ENCODE results near the gene GAB2. TPM values are rescaled to one million over a fixed set of nuclear protein-coding genes. Genes with fewer than 3 reads are reported as not detected.

GAB2 gene
- polyA plus RNA-seq, 3 donors, result 2.8 to 39.4 (median 4.4) TPM

- Histone ChIP-seq H2AFZ (ENCODE audit: insufficient read depth, low read depth, low read length, poor library complexity, severe bottlenecking) (no peak overlapping the region), H3K9me3 (replicated peaks in 1 of 2; ENCODE audit: control insufficient read depth in 1 of 2, insufficient read depth in 1 of 2, low read length in 2 of 2) (no peaks in the 10 kb centered on the region), H3K4me2 (replicated peaks; ENCODE audit: extremely low read depth, low read length, poor library complexity, severe bottlenecking) (no peak overlapping the region), H4K20me1 (ENCODE audit: insufficient read depth, low read length) (no peaks in the 10 kb centered on the region), H3K36me3 (replicated peaks in 1 of 2; ENCODE audit: control insufficient read depth in 1 of 2, insufficient read depth in 2 of 2, low read length in 2 of 2) (peaks cover 0 to 6% of the 10 kb centered on the region in 2 donors), H3K27ac (ENCODE audit: low read depth in 1 of 2, low read length in 2 of 2) (no peak overlapping the region), H3K79me2 (ENCODE audit: insufficient read depth, low read length) (no peaks in the 10 kb centered on the region), H3K9ac (ENCODE audit: insufficient read depth, low read length, poor library complexity, severe bottlenecking) (no peak overlapping the region), H3K27me3 (ENCODE audit: control insufficient read depth in 2 of 2, insufficient read depth in 2 of 2, low read length in 2 of 2) (no peaks in the 10 kb centered on the region), H3K4me1 (ENCODE audit: control insufficient read depth in 1 of 2, insufficient read depth in 2 of 2, low read length in 2 of 2) (no peaks in the 10 kb centered on the region), H3K4me3 (replicated peaks in 1 of 3; ENCODE audit: low read depth in 2 of 3, low read length in 3 of 3) (no peak overlapping the region)
- peaks cover 0 to 2% (median 0%) of the 10 kb centered on the region in 3 donors for H3K27me3 Mint-ChIP-seq (ENCODE audit: low read depth in 3 of 3)
- TF ChIP-seq CTCF (IDR thresholded peaks at IDR 0.05), result no peak
- peaks cover 4 to 9% of the 10 kb centered on the region in 2 donors for H3K36me3 Mint-ChIP-seq
- no peak overlapping the region for H3K27ac Mint-ChIP-seq
- 100% methylated on average over 3 of the region's 4 CpGs for WGBS (ENCODE audit: insufficient coverage)
- no peak overlapping the region for H3K4me3 Mint-ChIP-seq
- peaks cover 5% of the 10 kb centered on the region for H3K4me1 Mint-ChIP-seq
- DNase-seq, result no peak
- no peaks in the 10 kb centered on the region for H3K9me3 Mint-ChIP-seq
- intact Hi-C loops (cut with micrococcal nuclease), result no loop called here
Measured at GRCh38 chr11:78449866-78450265, 32.2 kb upstream of the GAB2 start.

- Histone ChIP-seq H3K27ac (ENCODE audit: low read depth in 1 of 2, low read length in 2 of 2) (no peak overlapping the region), H3K4me1 (ENCODE audit: control insufficient read depth in 1 of 2, insufficient read depth in 2 of 2, low read length in 2 of 2) (no peaks in the 10 kb centered on the region), H3K36me3 (replicated peaks in 1 of 2; ENCODE audit: control insufficient read depth in 1 of 2, insufficient read depth in 2 of 2, low read length in 2 of 2) (peaks cover 5 to 10% of the 10 kb centered on the region in 2 donors), H3K4me2 (replicated peaks; ENCODE audit: extremely low read depth, low read length, poor library complexity, severe bottlenecking) (no peak overlapping the region), H2AFZ (ENCODE audit: insufficient read depth, low read depth, low read length, poor library complexity, severe bottlenecking) (no peak overlapping the region), H3K9me3 (replicated peaks in 1 of 2; ENCODE audit: control insufficient read depth in 1 of 2, insufficient read depth in 1 of 2, low read length in 2 of 2) (no peaks in the 10 kb centered on the region), H3K9ac (ENCODE audit: insufficient read depth, low read length, poor library complexity, severe bottlenecking) (no peak overlapping the region), H3K79me2 (ENCODE audit: insufficient read depth, low read length) (no peaks in the 10 kb centered on the region), H3K4me3 (replicated peaks in 1 of 3; ENCODE audit: low read depth in 2 of 3, low read length in 3 of 3) (no peak overlapping the region), H4K20me1 (ENCODE audit: insufficient read depth, low read length) (no peaks in the 10 kb centered on the region), H3K27me3 (ENCODE audit: control insufficient read depth in 2 of 2, insufficient read depth in 2 of 2, low read length in 2 of 2) (no peaks in the 10 kb centered on the region)
- TF ChIP-seq CTCF (IDR thresholded peaks at IDR 0.05), result no peak
- H3K9me3 Mint-ChIP-seq, result no peaks in the 10 kb centered on the region
- no peak overlapping the region for H3K27ac Mint-ChIP-seq
- peaks cover 16 to 23% of the 10 kb centered on the region in 2 donors for H3K36me3 Mint-ChIP-seq
- H3K4me3 Mint-ChIP-seq, result no peak overlapping the region
- no peaks in the 10 kb centered on the region for H3K27me3 Mint-ChIP-seq (ENCODE audit: low read depth in 3 of 3)
- intact Hi-C loops (cut with micrococcal nuclease), result no loop called here
- peaks cover 5% of the 10 kb centered on the region for H3K4me1 Mint-ChIP-seq
- DNase-seq, result no peak
Measured at GRCh38 chr11:78446210-78446609, 28.6 kb upstream of the GAB2 start.

All from CD14-positive monocyte (primary cell).